B cell (primary cell): ENCODE results near the gene SUGP2. TPM values are rescaled to one million over a fixed set of nuclear protein-coding genes. Genes with fewer than 3 reads are reported as not detected.
"Not testable (repeated sequence)": the region's sequence is repeated elsewhere in the genome, so short reads cannot be mapped to it uniquely, and the experiment has no call there.

Experiments used
- ATAC-seq: fragments of 200-7000 bp; cut with Tn5 transposase; one replicate; pipeline ENCODE4 v1.10.0; 2021; ENCODE audit warnings: low read depth, mild to moderate bottlenecking, moderate number of reproducible peaks, moderate library complexity
- CTCF ChIA-PET: fragments of 350-600 bp; sonication (Branson Sonifier 250); formaldehyde crosslinking; loops from one replicate; lab custom pipeline; 2021; ENCODE audit warnings: antibody characterized with exemption, inconsistent platforms; lab: Charles Lee
- POLR2A ChIA-PET: fragments of 350-600 bp; sonication (Branson Sonifier 250); formaldehyde crosslinking; loops from one replicate; lab custom pipeline; 2021; ENCODE audit warnings: antibody characterized with exemption; lab: Charles Lee
- DNase-seq: peaks from one replicate; pipeline ENCODE4 v3.0.0; 2013
- H2AFZ ChIP-seq: 2 replicates; pipeline ENCODE4 v1.6.1; 2012; ENCODE audit warnings: mild to moderate bottlenecking, low read depth, low read length; ENCODE audit not compliant: insufficient read depth, poor library complexity, severe bottlenecking
- H3K27ac ChIP-seq, 2 donors: 1 replicate in 1 of 2; 2 replicates in 1 of 2; pipeline ENCODE4 v1.5.1; 2012 to 2013; ENCODE audit warnings: low read length in 2 of 2, mild to moderate bottlenecking in 2 of 2, moderate library complexity in 1 of 2
- H3K27me3 ChIP-seq, 4 experiments: fragments of 200-600 bp in 1 of 4; sonication (generic) in 1 of 4; replicated peaks in 1 of 4; 1 replicate in 2 of 4; 2 replicates in 2 of 4; pipeline versions ENCODE4 v1.6.1 to v1.7.0; 2013 to 2016; ENCODE audit warnings: low read length in 3 of 4, mild to moderate bottlenecking in 2 of 4, mixed read lengths in 1 of 4, moderate library complexity in 1 of 4; ENCODE audit not compliant: insufficient read depth in 4 of 4, control insufficient read depth in 3 of 4; ENCODE audit errors: control extremely low read depth in 1 of 4
- H3K36me3 ChIP-seq, 2 experiments: replicated peaks in 1 of 2; 1 replicate in 1 of 2; 2 replicates in 1 of 2; pipeline versions ENCODE4 v1.6.1 to v1.7.1; 2013; ENCODE audit warnings: low read length in 1 of 2; ENCODE audit not compliant: insufficient read depth in 2 of 2, control insufficient read depth in 1 of 2; ENCODE audit errors: control extremely low read depth in 1 of 2, extremely low read depth in 1 of 2
- H3K4me1 ChIP-seq, 2 donors: fragments of 200-600 bp in 1 of 2; sonication (generic) in 1 of 2; 1 replicate in 1 of 2; 2 replicates in 1 of 2; pipeline versions ENCODE4 v1.5.1 to v1.6.1; 2013 to 2017; ENCODE audit warnings: low read length in 2 of 2; ENCODE audit not compliant: control insufficient read depth in 2 of 2, insufficient read depth in 2 of 2
- H3K4me2 ChIP-seq: replicated peaks from 2 replicates; pipeline ENCODE3; 2012; ENCODE audit warnings: mild to moderate bottlenecking, low read depth, low read length; ENCODE audit not compliant: poor library complexity, severe bottlenecking
- H3K4me3 ChIP-seq, 5 experiments: fragments of 200-600 bp in 1 of 5; sonication (generic) in 1 of 5; 1 replicate in 3 of 5; 2 replicates in 2 of 5; pipeline versions ENCODE4 v1.5.1 to v1.7.0; 2011 to 2016; ENCODE audit warnings: low read length in 4 of 5, mild to moderate bottlenecking in 4 of 5, low read depth in 2 of 5, control low read depth in 1 of 5, moderate library complexity in 1 of 5; ENCODE audit not compliant: insufficient read depth in 1 of 5; ENCODE audit errors: control extremely low read depth in 1 of 5, extremely low read depth in 1 of 5
- H3K79me2 ChIP-seq: fragments of 200-600 bp; sonication (generic); one replicate; pipeline ENCODE4 v1.6.0; 2016; ENCODE audit warnings: low read length; ENCODE audit not compliant: control insufficient read depth, insufficient read depth
- H3K9ac ChIP-seq: fragments of 200-600 bp; sonication (generic); 2 replicates; pipeline ENCODE4 v1.6.1; 2017; ENCODE audit warnings: mild to moderate bottlenecking, low read length, moderate library complexity
- H3K9me3 ChIP-seq, 3 donors: one replicate each; pipeline versions ENCODE4 v1.6.1 to v1.7.1; 2013; ENCODE audit warnings: low read length in 2 of 3; ENCODE audit not compliant: control insufficient read depth in 2 of 3, insufficient read depth in 1 of 3; ENCODE audit errors: control extremely low read depth in 1 of 3
- H4K20me1 ChIP-seq: 2 replicates; pipeline ENCODE4 v1.6.0; 2012; ENCODE audit warnings: mild to moderate bottlenecking, low read length; ENCODE audit not compliant: insufficient read depth, control insufficient read depth, poor library complexity, severe bottlenecking
- H3K27ac Mint-ChIP-seq: one replicate; pipeline ENCODE4 v1.8.0; 2021; ENCODE audit warnings: mixed read lengths
- H3K27me3 Mint-ChIP-seq: one replicate; pipeline ENCODE4 v1.8.0; 2021; ENCODE audit warnings: mixed read lengths
- H3K4me1 Mint-ChIP-seq: one replicate; pipeline ENCODE4 v1.8.0; 2021; ENCODE audit warnings: mixed read lengths
- H3K4me3 Mint-ChIP-seq: one replicate; pipeline ENCODE4 v1.8.0; 2021; ENCODE audit warnings: mixed read lengths
- H3K9me3 Mint-ChIP-seq: one replicate; pipeline ENCODE4 v1.8.0; 2022; ENCODE audit warnings: mixed read lengths; ENCODE audit not compliant: insufficient read depth
- EZH2 ChIP-seq: IDR thresholded peaks from 2 replicates; pipeline ENCODE4 v1.6.1; 2012; ENCODE audit warnings: borderline replicate concordance, low read depth, mild to moderate bottlenecking, moderate library complexity, low read length; ENCODE audit not compliant: insufficient read depth, poor library complexity, severe bottlenecking
- WGBS: methylation state at CpG from one replicate; pipeline ENCODE4 v1.1.5; 2013; ENCODE audit warnings: missing lambda C conversion rate; ENCODE audit not compliant: insufficient coverage; 5-methylcytosine and 5-hydroxymethylcytosine counted together
- intact Hi-C: fragments of 100-400 bp; cut with micrococcal nuclease; formaldehyde crosslinking; loops from one replicate; pipeline ENCODE4 v1.10.0; 2022
- polyA plus RNA-seq: library from polyadenylated mRNA; depleted of rRNA; stranded (reverse); fragments of >200 nt; gene quantifications from 2 replicates; pipeline ENCODE4 v1.2.3, GENCODE V29; 2012
- total RNA-seq, 2 donors: library from RNA; stranded (reverse); fragments of 120-200 nt in 1 of 2; gene quantifications; 1 replicate in 1 of 2; 2 replicates in 1 of 2; pipeline versions ENCODE4 v1.2.3 to v1.2.4, GENCODE V29; 2013 to 2022
- TF ChIP-seq, protein P1 (sequence below): fragments of 200-600 bp; IDR thresholded peaks from one replicate; pipeline ENCODE4 v1.8.0; 2022; ENCODE audit warnings: antibody characterized with exemption, mild to moderate bottlenecking

The SUGP2 gene
- total and polyA plus RNA-seq, 2 donors (not counting 1 experiment from before 2014, with no cell fraction given) = 132 to 154 TPM

DNA sequence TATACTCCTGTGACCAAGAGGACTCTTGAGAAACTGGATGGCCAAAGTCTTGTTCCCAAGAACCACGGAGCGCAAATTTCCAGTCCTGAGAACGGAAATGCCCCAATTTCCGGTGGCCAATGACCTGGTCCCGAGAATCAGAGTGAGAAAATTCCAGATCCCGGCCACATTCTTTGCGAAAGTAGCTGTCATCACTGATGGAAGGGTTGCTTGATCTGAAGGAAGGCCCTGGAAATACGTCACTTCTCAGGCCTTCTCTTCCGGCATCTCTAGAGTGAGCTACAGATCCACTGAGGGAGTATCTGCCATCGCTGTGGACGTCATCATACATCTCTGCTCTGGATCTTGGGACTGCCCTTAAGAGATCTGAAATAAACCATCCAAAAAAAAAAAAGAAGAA is 7.5 kb downstream of the SUGP2 start:
- Mint-ChIP-seq H3K27me3 (no peaks in the 10 kb centered on the region), H3K4me3 (no peak overlapping the region), H3K4me1 (peaks cover 21% of the 10 kb centered on the region), H3K9me3 (no peaks in the 10 kb centered on the region), H3K27ac (no peak overlapping the region)
- Histone ChIP-seq H3K4me2 (no peak overlapping the region), H3K79me2 (peaks cover 88% of the 10 kb centered on the region), H4K20me1 (peaks cover 36% of the 10 kb centered on the region), H3K27ac (no peak overlapping the region), H3K4me1 (no peaks in the 10 kb centered on the region), H3K9ac (no peak overlapping the region), H3K9me3 (no peaks in the 10 kb centered on the region), H3K4me3 (no peak overlapping the region), H3K27me3 (no peaks in the 10 kb centered on the region), H3K36me3 (peaks cover 5 to 57% of the 10 kb centered on the region in 2 experiments), H2AFZ (no peak overlapping the region)
- CTCF ChIA-PET = no interaction called here
- DNase-seq (no peak), ATAC-seq (no peak)
- 98% methylated on average over 11 of the region's 11 CpGs for WGBS
- TF ChIP-seq, protein P1, sequence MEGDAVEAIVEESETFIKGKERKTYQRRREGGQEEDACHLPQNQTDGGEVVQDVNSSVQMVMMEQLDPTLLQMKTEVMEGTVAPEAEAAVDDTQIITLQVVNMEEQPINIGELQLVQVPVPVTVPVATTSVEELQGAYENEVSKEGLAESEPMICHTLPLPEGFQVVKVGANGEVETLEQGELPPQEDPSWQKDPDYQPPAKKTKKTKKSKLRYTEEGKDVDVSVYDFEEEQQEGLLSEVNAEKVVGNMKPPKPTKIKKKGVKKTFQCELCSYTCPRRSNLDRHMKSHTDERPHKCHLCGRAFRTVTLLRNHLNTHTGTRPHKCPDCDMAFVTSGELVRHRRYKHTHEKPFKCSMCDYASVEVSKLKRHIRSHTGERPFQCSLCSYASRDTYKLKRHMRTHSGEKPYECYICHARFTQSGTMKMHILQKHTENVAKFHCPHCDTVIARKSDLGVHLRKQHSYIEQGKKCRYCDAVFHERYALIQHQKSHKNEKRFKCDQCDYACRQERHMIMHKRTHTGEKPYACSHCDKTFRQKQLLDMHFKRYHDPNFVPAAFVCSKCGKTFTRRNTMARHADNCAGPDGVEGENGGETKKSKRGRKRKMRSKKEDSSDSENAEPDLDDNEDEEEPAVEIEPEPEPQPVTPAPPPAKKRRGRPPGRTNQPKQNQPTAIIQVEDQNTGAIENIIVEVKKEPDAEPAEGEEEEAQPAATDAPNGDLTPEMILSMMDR = no peak
- TF ChIP-seq EZH2 = no peak
- intact Hi-C loops = no loop called here
- POLR2A ChIA-PET = no interaction called here

GRCh38 chr19:19023376-19023775 is 9.9 kb downstream of the SUGP2 start:
- Histone ChIP-seq H4K20me1 (peaks cover 32% of the 10 kb centered on the region), H3K36me3 (peaks cover 5 to 60% of the 10 kb centered on the region in 2 experiments), H3K79me2 (peaks cover 71% of the 10 kb centered on the region)
- DNase-seq, H3K9ac ChIP-seq, H3K9me3 Mint-ChIP-seq, H3K27me3 Mint-ChIP-seq, H3K4me3 ChIP-seq, H3K4me3 Mint-ChIP-seq, H3K27ac Mint-ChIP-seq, ATAC-seq, H3K4me2 ChIP-seq, H3K4me1 ChIP-seq, H3K27me3 ChIP-seq, H2AFZ ChIP-seq, H3K27ac ChIP-seq, H3K9me3 ChIP-seq, intact Hi-C loops, POLR2A ChIA-PET: not testable (repeated sequence)
- H3K4me1 Mint-ChIP-seq = peaks cover 17% of the 10 kb centered on the region
- CTCF ChIA-PET = interaction anchor here (0.5 kb wide), 1 partner anchor 84 kb away, joined by 3 read pairs; no protein-coding TSS in a partner anchor
- 100% methylated on average over 1 of the region's 1 CpG for WGBS
